ENCODE data around the gene NOXA1. TPM values are rescaled to one million over a fixed set of nuclear protein-coding genes. Genes with fewer than 3 reads are reported as not detected.

The NOXA1 gene
- total and polyA plus RNA-seq, 2 of the 8 experiments (the other 6 are each of a cell fraction or from before 2014, with no cell fraction given), result 0.34 to 0.91 TPM

GRCh38 chr9:137435980-137436760, 13.0 kb downstream of the NOXA1 start (continued):
- TF ChIP-seq, protein P1, sequence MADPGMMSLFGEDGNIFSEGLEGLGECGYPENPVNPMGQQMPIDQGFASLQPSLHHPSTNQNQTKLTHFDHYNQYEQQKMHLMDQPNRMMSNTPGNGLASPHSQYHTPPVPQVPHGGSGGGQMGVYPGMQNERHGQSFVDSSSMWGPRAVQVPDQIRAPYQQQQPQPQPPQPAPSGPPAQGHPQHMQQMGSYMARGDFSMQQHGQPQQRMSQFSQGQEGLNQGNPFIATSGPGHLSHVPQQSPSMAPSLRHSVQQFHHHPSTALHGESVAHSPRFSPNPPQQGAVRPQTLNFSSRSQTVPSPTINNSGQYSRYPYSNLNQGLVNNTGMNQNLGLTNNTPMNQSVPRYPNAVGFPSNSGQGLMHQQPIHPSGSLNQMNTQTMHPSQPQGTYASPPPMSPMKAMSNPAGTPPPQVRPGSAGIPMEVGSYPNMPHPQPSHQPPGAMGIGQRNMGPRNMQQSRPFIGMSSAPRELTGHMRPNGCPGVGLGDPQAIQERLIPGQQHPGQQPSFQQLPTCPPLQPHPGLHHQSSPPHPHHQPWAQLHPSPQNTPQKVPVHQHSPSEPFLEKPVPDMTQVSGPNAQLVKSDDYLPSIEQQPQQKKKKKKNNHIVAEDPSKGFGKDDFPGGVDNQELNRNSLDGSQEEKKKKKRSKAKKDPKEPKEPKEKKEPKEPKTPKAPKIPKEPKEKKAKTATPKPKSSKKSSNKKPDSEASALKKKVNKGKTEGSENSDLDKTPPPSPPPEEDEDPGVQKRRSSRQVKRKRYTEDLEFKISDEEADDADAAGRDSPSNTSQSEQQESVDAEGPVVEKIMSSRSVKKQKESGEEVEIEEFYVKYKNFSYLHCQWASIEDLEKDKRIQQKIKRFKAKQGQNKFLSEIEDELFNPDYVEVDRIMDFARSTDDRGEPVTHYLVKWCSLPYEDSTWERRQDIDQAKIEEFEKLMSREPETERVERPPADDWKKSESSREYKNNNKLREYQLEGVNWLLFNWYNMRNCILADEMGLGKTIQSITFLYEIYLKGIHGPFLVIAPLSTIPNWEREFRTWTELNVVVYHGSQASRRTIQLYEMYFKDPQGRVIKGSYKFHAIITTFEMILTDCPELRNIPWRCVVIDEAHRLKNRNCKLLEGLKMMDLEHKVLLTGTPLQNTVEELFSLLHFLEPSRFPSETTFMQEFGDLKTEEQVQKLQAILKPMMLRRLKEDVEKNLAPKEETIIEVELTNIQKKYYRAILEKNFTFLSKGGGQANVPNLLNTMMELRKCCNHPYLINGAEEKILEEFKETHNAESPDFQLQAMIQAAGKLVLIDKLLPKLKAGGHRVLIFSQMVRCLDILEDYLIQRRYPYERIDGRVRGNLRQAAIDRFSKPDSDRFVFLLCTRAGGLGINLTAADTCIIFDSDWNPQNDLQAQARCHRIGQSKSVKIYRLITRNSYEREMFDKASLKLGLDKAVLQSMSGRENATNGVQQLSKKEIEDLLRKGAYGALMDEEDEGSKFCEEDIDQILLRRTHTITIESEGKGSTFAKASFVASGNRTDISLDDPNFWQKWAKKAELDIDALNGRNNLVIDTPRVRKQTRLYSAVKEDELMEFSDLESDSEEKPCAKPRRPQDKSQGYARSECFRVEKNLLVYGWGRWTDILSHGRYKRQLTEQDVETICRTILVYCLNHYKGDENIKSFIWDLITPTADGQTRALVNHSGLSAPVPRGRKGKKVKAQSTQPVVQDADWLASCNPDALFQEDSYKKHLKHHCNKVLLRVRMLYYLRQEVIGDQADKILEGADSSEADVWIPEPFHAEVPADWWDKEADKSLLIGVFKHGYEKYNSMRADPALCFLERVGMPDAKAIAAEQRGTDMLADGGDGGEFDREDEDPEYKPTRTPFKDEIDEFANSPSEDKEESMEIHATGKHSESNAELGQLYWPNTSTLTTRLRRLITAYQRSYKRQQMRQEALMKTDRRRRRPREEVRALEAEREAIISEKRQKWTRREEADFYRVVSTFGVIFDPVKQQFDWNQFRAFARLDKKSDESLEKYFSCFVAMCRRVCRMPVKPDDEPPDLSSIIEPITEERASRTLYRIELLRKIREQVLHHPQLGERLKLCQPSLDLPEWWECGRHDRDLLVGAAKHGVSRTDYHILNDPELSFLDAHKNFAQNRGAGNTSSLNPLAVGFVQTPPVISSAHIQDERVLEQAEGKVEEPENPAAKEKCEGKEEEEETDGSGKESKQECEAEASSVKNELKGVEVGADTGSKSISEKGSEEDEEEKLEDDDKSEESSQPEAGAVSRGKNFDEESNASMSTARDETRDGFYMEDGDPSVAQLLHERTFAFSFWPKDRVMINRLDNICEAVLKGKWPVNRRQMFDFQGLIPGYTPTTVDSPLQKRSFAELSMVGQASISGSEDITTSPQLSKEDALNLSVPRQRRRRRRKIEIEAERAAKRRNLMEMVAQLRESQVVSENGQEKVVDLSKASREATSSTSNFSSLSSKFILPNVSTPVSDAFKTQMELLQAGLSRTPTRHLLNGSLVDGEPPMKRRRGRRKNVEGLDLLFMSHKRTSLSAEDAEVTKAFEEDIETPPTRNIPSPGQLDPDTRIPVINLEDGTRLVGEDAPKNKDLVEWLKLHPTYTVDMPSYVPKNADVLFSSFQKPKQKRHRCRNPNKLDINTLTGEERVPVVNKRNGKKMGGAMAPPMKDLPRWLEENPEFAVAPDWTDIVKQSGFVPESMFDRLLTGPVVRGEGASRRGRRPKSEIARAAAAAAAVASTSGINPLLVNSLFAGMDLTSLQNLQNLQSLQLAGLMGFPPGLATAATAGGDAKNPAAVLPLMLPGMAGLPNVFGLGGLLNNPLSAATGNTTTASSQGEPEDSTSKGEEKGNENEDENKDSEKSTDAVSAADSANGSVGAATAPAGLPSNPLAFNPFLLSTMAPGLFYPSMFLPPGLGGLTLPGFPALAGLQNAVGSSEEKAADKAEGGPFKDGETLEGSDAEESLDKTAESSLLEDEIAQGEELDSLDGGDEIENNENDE (IDR thresholded peaks at IDR 0.05; ENCODE audit: insufficient replicate concordance, low read length), result no peak
